Gastroesophageal sphincter (tissue), 3 donors: ENCODE data around the gene GEMIN7.

ENCODE experiments used
- EP300 ChIP-seq: sonication (generic); formaldehyde crosslinking; IDR thresholded peaks from one replicate; pipeline ENCODE4 v1.6.1; 2017; ENCODE audit warnings: antibody characterized with exemption, mild to moderate bottlenecking
- POLR2A ChIP-seq, 2 donors: fragments of 450-650 bp; IDR thresholded peaks; one replicate each; pipeline ENCODE4 v1.6.1; 2017; ENCODE audit warnings: antibody characterized with exemption in 2 of 2, mild to moderate bottlenecking in 2 of 2, moderate library complexity in 1 of 2
- POLR2AphosphoS5 ChIP-seq: sonication (generic); formaldehyde crosslinking; IDR thresholded peaks from one replicate; pipeline ENCODE4 v1.6.1; 2017; ENCODE audit warnings: antibody characterized with exemption
- TF ChIP-seq, protein P1 (sequence below), 4 experiments: fragments of 200-600 bp in 2 of 4; fragments of 450-650 bp in 2 of 4; sonication (generic) in 1 of 4; IDR thresholded peaks; one replicate each; pipeline ENCODE4 v1.5.1; 2017 to 2019; ENCODE audit warnings: antibody characterized with exemption in 4 of 4, mild to moderate bottlenecking in 2 of 4, moderate library complexity in 2 of 4

DNA sequence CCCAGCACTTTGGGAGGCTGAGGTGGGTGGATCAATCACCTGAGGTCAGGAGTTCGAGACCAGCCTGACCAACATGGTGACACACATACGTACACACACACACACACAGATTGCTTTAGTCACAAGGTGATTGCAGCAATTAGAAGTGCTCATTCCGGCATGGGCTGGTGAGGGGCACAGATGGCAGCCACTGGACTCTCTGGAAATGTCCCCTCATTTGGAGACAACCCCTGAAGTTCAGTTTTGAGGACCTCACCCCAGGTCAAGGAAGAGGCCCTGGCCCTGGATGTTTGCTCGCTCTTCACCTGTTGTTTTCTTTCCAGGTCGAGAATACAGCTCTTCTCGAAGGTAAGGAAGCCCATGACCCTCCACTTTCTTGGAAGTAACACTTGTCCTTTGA is 8.8 kb upstream of the GEMIN7 start:
- TF ChIP-seq, protein P1, sequence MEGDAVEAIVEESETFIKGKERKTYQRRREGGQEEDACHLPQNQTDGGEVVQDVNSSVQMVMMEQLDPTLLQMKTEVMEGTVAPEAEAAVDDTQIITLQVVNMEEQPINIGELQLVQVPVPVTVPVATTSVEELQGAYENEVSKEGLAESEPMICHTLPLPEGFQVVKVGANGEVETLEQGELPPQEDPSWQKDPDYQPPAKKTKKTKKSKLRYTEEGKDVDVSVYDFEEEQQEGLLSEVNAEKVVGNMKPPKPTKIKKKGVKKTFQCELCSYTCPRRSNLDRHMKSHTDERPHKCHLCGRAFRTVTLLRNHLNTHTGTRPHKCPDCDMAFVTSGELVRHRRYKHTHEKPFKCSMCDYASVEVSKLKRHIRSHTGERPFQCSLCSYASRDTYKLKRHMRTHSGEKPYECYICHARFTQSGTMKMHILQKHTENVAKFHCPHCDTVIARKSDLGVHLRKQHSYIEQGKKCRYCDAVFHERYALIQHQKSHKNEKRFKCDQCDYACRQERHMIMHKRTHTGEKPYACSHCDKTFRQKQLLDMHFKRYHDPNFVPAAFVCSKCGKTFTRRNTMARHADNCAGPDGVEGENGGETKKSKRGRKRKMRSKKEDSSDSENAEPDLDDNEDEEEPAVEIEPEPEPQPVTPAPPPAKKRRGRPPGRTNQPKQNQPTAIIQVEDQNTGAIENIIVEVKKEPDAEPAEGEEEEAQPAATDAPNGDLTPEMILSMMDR (IDR thresholded peaks at IDR 0.05): no peak
- TF ChIP-seq POLR2AphosphoS5 (no peak), POLR2A (IDR thresholded peaks at IDR 0.05) (no peak), EP300 (no peak)
